ENCODE measurements around the gene RAP1GAP2. TPM values are rescaled to one million over a fixed set of nuclear protein-coding genes. Genes with fewer than 3 reads are reported as not detected.

Gene RAP1GAP2
- total RNA-seq, 4 donors from 2014 or later = 7.4 to 13.1 (median 10.7) TPM

GRCh38 chr17:2962729-2963128, 166.5 kb downstream of the RAP1GAP2 start:
- DNase-seq (ENCODE audit: extremely low spot score) = peak; percentile 8
- TF ChIP-seq POLR2A (IDR thresholded peaks at IDR 0.05; ENCODE audit: low read depth) (no peak), EP300 (IDR thresholded peaks at IDR 0.05) (no peak), POLR2AphosphoS5 (IDR thresholded peaks at IDR 0.05) (no peak)
- TF ChIP-seq, protein P1, sequence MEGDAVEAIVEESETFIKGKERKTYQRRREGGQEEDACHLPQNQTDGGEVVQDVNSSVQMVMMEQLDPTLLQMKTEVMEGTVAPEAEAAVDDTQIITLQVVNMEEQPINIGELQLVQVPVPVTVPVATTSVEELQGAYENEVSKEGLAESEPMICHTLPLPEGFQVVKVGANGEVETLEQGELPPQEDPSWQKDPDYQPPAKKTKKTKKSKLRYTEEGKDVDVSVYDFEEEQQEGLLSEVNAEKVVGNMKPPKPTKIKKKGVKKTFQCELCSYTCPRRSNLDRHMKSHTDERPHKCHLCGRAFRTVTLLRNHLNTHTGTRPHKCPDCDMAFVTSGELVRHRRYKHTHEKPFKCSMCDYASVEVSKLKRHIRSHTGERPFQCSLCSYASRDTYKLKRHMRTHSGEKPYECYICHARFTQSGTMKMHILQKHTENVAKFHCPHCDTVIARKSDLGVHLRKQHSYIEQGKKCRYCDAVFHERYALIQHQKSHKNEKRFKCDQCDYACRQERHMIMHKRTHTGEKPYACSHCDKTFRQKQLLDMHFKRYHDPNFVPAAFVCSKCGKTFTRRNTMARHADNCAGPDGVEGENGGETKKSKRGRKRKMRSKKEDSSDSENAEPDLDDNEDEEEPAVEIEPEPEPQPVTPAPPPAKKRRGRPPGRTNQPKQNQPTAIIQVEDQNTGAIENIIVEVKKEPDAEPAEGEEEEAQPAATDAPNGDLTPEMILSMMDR (IDR thresholded peaks at IDR 0.05) = no peak

GRCh38 chr17:2963332-2964027, 167.2 kb downstream of the RAP1GAP2 start:
- DNase-seq (ENCODE audit: extremely low spot score) = peak; percentile 31
- Histone ChIP-seq H3K27me3 (no peaks in the 10 kb centered on the region), H3K36me3 (no peaks in the 10 kb centered on the region), H3K4me1 (no peaks in the 10 kb centered on the region), H3K4me3 (no peak overlapping the region), H3K27ac (replicated peaks in 1 of 4) (no peak overlapping the region), H3K9me3 (no peaks in the 10 kb centered on the region)
- TF ChIP-seq POLR2AphosphoS5 (IDR thresholded peaks at IDR 0.05) (no peak), POLR2A (IDR thresholded peaks at IDR 0.05; ENCODE audit: low read depth) (no peak), EP300 (IDR thresholded peaks at IDR 0.05) (no peak)
- TF ChIP-seq, protein P1 (IDR thresholded peaks at IDR 0.05) = no peak
- WGBS = 92% methylated on average over 18 of the region's 21 CpGs
- intact Hi-C loops (cut with DNase I) = no loop called here

More at GRCh38 chr17:2962729-2963128, 166.5 kb downstream of the RAP1GAP2 start:
- H3K27ac ChIP-seq (replicated peaks in 1 of 4) = no peak overlapping the region
- intact Hi-C loops (cut with DNase I) = no loop called here
- H3K4me1 ChIP-seq = no peaks in the 10 kb centered on the region
- H3K36me3 ChIP-seq = no peaks in the 10 kb centered on the region
- no peak overlapping the region for H3K4me3 ChIP-seq
- no peaks in the 10 kb centered on the region for H3K9me3 ChIP-seq
- no peaks in the 10 kb centered on the region for H3K27me3 ChIP-seq
- WGBS = 74% methylated on average over 10 of the region's 14 CpGs

- intact Hi-C loops (cut with DNase I) = no loop called here
- TF ChIP-seq EP300 (IDR thresholded peaks at IDR 0.05) (no peak), POLR2A (IDR thresholded peaks at IDR 0.05; ENCODE audit: low read depth) (no peak), POLR2AphosphoS5 (IDR thresholded peaks at IDR 0.05) (no peak)
- TF ChIP-seq, protein P1 (IDR thresholded peaks at IDR 0.05) = no peak
- 76% methylated on average over 6 of the region's 6 CpGs for WGBS
Observed at GRCh38 chr17:2964028-2964356, 167.8 kb downstream of the RAP1GAP2 start.

DNA sequence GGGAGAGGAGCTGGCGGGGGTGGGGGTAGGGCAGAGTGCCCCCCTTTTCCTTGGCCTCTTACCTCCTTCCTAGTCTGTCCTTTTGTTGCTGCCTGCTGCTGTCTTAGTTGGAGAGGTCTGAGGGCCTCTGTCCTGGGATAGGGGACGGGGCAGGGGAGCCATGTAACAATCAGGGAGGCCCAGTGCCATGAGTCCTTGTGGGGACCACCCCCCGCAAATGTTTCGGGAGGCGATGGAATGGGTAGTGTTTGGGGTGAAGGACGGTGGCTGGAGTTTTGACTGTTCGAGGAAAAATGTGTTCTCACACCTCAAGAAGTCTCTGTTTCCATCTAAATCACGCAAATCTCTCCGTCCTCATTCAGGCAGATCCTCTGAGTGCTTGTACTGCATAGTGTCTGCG, 168.1 kb downstream of the RAP1GAP2 start:
- TF ChIP-seq EP300 (IDR thresholded peaks at IDR 0.05) (no peak), POLR2AphosphoS5 (IDR thresholded peaks at IDR 0.05) (no peak), POLR2A (IDR thresholded peaks at IDR 0.05; ENCODE audit: low read depth) (no peak)
- TF ChIP-seq, protein P1 (IDR thresholded peaks at IDR 0.05) = no peak
- no peaks in the 10 kb centered on the region for H3K27me3 ChIP-seq
- no peaks in the 10 kb centered on the region for H3K36me3 ChIP-seq
- peak; percentile 12 for DNase-seq (ENCODE audit: extremely low spot score)
- H3K4me3 ChIP-seq = no peak overlapping the region
- intact Hi-C loops (cut with DNase I) = no loop called here
- H3K4me1 ChIP-seq = no peaks in the 10 kb centered on the region
- no peaks in the 10 kb centered on the region for H3K9me3 ChIP-seq
- WGBS = 87% methylated on average over 10 of the region's 10 CpGs
- no peak overlapping the region for H3K27ac ChIP-seq (replicated peaks in 1 of 4)

More at GRCh38 chr17:2964028-2964356, 167.8 kb downstream of the RAP1GAP2 start:
- H3K4me1 ChIP-seq = no peaks in the 10 kb centered on the region
- no peak overlapping the region for H3K4me3 ChIP-seq
- no peaks in the 10 kb centered on the region for H3K27me3 ChIP-seq
- H3K27ac ChIP-seq (replicated peaks in 1 of 4) = no peak overlapping the region
- H3K36me3 ChIP-seq = no peaks in the 10 kb centered on the region
- DNase-seq (ENCODE audit: extremely low spot score) = peak; percentile 17
- H3K9me3 ChIP-seq = no peaks in the 10 kb centered on the region

- TF ChIP-seq EP300 (IDR thresholded peaks at IDR 0.05) = no peak
- TF ChIP-seq, protein P1 (IDR thresholded peaks at IDR 0.05) = no peak
- no peak for TF ChIP-seq POLR2AphosphoS5 (IDR thresholded peaks at IDR 0.05)
- no peak for TF ChIP-seq POLR2A (IDR thresholded peaks at IDR 0.05; ENCODE audit: low read depth)
- no peak overlapping the region for H3K27ac ChIP-seq (replicated peaks in 1 of 4)
- WGBS = 96% methylated on average over 8 of the region's 11 CpGs
- no peaks in the 10 kb centered on the region for H3K27me3 ChIP-seq
- H3K36me3 ChIP-seq = no peaks in the 10 kb centered on the region
- H3K4me1 ChIP-seq = no peaks in the 10 kb centered on the region
- H3K4me3 ChIP-seq = no peak overlapping the region
- DNase-seq (ENCODE audit: extremely low spot score) = peak; percentile 74
- no peaks in the 10 kb centered on the region for H3K9me3 ChIP-seq
- intact Hi-C loops (cut with DNase I) = no loop called here
Observed at GRCh38 chr17:2964831-2965230, 168.6 kb downstream of the RAP1GAP2 start.

Data from esophagus muscularis mucosa (tissue), 4 donors.